Measurements from ENCODE around the gene TNFSF4. TPM values are rescaled to one million over a fixed set of nuclear protein-coding genes. Genes with fewer than 3 reads are reported as not detected.

TNFSF4 gene
- total and polyA plus RNA-seq, 2 of the 4 experiments (the other 2 are of a cell fraction) = 13.4 to 19.7 TPM

GRCh38 chr1:173176246-173176645 is 30.9 kb downstream of the TNFSF4 start:
- H4K5ac ChIP-seq (ENCODE audit: low read depth, low read length) = no peak overlapping the region
- no peak overlapping the region for H3K56ac ChIP-seq (ENCODE audit: extremely low read depth, insufficient read depth, low read length)
- intact Hi-C loops (cut with micrococcal nuclease) (no loop called here), in situ Hi-C loops (cut with MboI; ENCODE audit: low sequenced_read_pairs) (no loop called here), dilution Hi-C loops (cut with HindIII; ENCODE audit: low sequenced_read_pairs, unreplicated experiment) (no loop called here)
- no peak overlapping the region for H3K9ac ChIP-seq (ENCODE audit: low read depth, low read length)
- no peak overlapping the region for H3K23ac ChIP-seq (ENCODE audit: low read depth, low read length)
- peaks cover 21% of the 10 kb centered on the region for H3K9me3 ChIP-seq (ENCODE audit: control insufficient read depth, insufficient read depth, low read length)
- H3K27ac ChIP-seq (ENCODE audit: insufficient read depth, low read length) = no peak overlapping the region
- BruUV-seq (replicated peaks) = no TSS peak
- DNase-seq (no peak), ATAC-seq (ENCODE audit: low read depth) (no peak)
- no peak overlapping the region for H3K14ac ChIP-seq (replicated peaks; ENCODE audit: low read depth, low read length)
- TF ChIP-seq FOS (IDR thresholded peaks at IDR 0.05; ENCODE audit: low read depth, low read length) (no peak), SMC3 (IDR thresholded peaks at IDR 0.05; ENCODE audit: low read depth, low read length) (no peak), POLR2A (IDR thresholded peaks at IDR 0.05; ENCODE audit: low read depth, low read length) (no peak), BHLHE40 (IDR thresholded peaks at IDR 0.05; ENCODE audit: low read depth, low read length) (no peak), RFX5 (IDR thresholded peaks at IDR 0.05; ENCODE audit: low read depth, low read length) (no peak), MXI1 (IDR thresholded peaks at IDR 0.05; ENCODE audit: borderline replicate concordance, low read depth, low read length) (no peak), MAZ (IDR thresholded peaks at IDR 0.05; ENCODE audit: borderline replicate concordance, low read depth, low read length) (no peak), RAD21 (IDR thresholded peaks at IDR 0.05; ENCODE audit: low read length) (no peak), RCOR1 (IDR thresholded peaks at IDR 0.05; ENCODE audit: insufficient replicate concordance, low read length) (no peak), NFE2L2 (IDR thresholded peaks at IDR 0.05; ENCODE audit: low read depth, low read length) (no peak), MAFK (IDR thresholded peaks at IDR 0.05; ENCODE audit: low read depth, low read length) (no peak), CHD1 (IDR thresholded peaks at IDR 0.05; ENCODE audit: low read depth, low read length) (no peak), CEBPB (IDR thresholded peaks at IDR 0.05; ENCODE audit: low read depth, low read length) (no peak)
- TF ChIP-seq, protein P1, sequence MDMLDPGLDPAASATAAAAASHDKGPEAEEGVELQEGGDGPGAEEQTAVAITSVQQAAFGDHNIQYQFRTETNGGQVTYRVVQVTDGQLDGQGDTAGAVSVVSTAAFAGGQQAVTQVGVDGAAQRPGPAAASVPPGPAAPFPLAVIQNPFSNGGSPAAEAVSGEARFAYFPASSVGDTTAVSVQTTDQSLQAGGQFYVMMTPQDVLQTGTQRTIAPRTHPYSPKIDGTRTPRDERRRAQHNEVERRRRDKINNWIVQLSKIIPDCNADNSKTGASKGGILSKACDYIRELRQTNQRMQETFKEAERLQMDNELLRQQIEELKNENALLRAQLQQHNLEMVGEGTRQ (IDR thresholded peaks at IDR 0.05; ENCODE audit: low read depth, low read length) = no peak
- TF ChIP-seq, protein P2, sequence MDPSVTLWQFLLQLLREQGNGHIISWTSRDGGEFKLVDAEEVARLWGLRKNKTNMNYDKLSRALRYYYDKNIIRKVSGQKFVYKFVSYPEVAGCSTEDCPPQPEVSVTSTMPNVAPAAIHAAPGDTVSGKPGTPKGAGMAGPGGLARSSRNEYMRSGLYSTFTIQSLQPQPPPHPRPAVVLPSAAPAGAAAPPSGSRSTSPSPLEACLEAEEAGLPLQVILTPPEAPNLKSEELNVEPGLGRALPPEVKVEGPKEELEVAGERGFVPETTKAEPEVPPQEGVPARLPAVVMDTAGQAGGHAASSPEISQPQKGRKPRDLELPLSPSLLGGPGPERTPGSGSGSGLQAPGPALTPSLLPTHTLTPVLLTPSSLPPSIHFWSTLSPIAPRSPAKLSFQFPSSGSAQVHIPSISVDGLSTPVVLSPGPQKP (IDR thresholded peaks at IDR 0.05; ENCODE audit: borderline replicate concordance, low read depth, low read length) = no peak
- TF ChIP-seq, protein P3, sequence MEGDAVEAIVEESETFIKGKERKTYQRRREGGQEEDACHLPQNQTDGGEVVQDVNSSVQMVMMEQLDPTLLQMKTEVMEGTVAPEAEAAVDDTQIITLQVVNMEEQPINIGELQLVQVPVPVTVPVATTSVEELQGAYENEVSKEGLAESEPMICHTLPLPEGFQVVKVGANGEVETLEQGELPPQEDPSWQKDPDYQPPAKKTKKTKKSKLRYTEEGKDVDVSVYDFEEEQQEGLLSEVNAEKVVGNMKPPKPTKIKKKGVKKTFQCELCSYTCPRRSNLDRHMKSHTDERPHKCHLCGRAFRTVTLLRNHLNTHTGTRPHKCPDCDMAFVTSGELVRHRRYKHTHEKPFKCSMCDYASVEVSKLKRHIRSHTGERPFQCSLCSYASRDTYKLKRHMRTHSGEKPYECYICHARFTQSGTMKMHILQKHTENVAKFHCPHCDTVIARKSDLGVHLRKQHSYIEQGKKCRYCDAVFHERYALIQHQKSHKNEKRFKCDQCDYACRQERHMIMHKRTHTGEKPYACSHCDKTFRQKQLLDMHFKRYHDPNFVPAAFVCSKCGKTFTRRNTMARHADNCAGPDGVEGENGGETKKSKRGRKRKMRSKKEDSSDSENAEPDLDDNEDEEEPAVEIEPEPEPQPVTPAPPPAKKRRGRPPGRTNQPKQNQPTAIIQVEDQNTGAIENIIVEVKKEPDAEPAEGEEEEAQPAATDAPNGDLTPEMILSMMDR (conservative IDR thresholded peaks at IDR 0.05; ENCODE audit: low read depth, low read length) = no peak
- peaks cover 5% of the 10 kb centered on the region; the same call in 1 of the 2 replicates for H3K4me1 ChIP-seq (ENCODE audit: control insufficient read depth, insufficient read depth, low read length)
- H2AK9ac ChIP-seq (replicated peaks; ENCODE audit: low read depth, low read length, poor library complexity) = no peak overlapping the region
- H4K8ac ChIP-seq (ENCODE audit: low read depth in 2 of 2, low read length in 2 of 2) = no peak overlapping the region
- H2BK20ac ChIP-seq (ENCODE audit: low read depth, low read length) = no peak overlapping the region
- no peaks in the 10 kb centered on the region for H4K20me1 ChIP-seq (ENCODE audit: insufficient read depth, low read length)
- no peak overlapping the region for H2BK120ac ChIP-seq (ENCODE audit: low read depth, low read length)
- H2BK5ac ChIP-seq (ENCODE audit: low read depth, low read length, poor library complexity, severe bottlenecking) = no peak overlapping the region
- H3K4ac ChIP-seq (ENCODE audit: low read depth, low read length) = no peak overlapping the region
- H4K91ac ChIP-seq (ENCODE audit: insufficient read depth, low read depth, low read length) = no peak overlapping the region
- no peak overlapping the region for H2BK15ac ChIP-seq (ENCODE audit: low read depth, low read length)
- ChIA-PET CTCF (no interaction called here), POLR2A (ENCODE audit: unreplicated experiment) (no interaction called here)
- no peaks in the 10 kb centered on the region for H3K27me3 ChIP-seq (ENCODE audit: control insufficient read depth, insufficient read depth, low read length)
- no peaks in the 10 kb centered on the region for H3K36me3 ChIP-seq (ENCODE audit: control insufficient read depth, insufficient read depth, low read length)
- H3K9me1 ChIP-seq (ENCODE audit: insufficient read depth, low read length) = no peaks in the 10 kb centered on the region
- no peak overlapping the region for H3K4me2 ChIP-seq (ENCODE audit: low read depth, low read length)
- H3K4me3 ChIP-seq (ENCODE audit: insufficient read depth, low read depth, low read length) = no peak overlapping the region
- H2AFZ ChIP-seq (replicated peaks; ENCODE audit: low read length, poor library complexity) = no peak overlapping the region
- no peaks in the 10 kb centered on the region for H3K79me1 ChIP-seq (ENCODE audit: low read depth in 1 of 2, low read length in 2 of 2)
- H3K18ac ChIP-seq (ENCODE audit: low read depth, low read length) = no peak overlapping the region
- H2AK5ac ChIP-seq (ENCODE audit: low read depth, low read length) = no peak overlapping the region
- no CpG with 5 or more reads among the region's 3 CpGs for WGBS, 2 experiments (ENCODE audit: extremely low coverage in 2 of 2, insufficient read length in 1 of 2)
